Fibroblast of mammary gland (primary cell): ENCODE measurements around the gene OR1A1.

Experiments used
- DNase-seq: peaks from one replicate; pipeline ENCODE4 v3.0.0-alpha.2; 2010; ENCODE audit warnings: low read depth
- H3K4me3 ChIP-seq: 2 replicates; pipeline ENCODE4 v1.5.1; 2011; ENCODE audit warnings: low read depth, mild to moderate bottlenecking, low read length, moderate library complexity; ENCODE audit not compliant: control insufficient read depth
- TF ChIP-seq, protein P1 (sequence below): conservative IDR thresholded peaks from 2 replicates; pipeline ENCODE4 v1.5.1; 2011; ENCODE audit warnings: low read depth, low read length, inconsistent platforms; ENCODE audit not compliant: control insufficient read depth, insufficient read depth

Gene OR1A1, protein sequence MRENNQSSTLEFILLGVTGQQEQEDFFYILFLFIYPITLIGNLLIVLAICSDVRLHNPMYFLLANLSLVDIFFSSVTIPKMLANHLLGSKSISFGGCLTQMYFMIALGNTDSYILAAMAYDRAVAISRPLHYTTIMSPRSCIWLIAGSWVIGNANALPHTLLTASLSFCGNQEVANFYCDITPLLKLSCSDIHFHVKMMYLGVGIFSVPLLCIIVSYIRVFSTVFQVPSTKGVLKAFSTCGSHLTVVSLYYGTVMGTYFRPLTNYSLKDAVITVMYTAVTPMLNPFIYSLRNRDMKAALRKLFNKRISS

DNA sequence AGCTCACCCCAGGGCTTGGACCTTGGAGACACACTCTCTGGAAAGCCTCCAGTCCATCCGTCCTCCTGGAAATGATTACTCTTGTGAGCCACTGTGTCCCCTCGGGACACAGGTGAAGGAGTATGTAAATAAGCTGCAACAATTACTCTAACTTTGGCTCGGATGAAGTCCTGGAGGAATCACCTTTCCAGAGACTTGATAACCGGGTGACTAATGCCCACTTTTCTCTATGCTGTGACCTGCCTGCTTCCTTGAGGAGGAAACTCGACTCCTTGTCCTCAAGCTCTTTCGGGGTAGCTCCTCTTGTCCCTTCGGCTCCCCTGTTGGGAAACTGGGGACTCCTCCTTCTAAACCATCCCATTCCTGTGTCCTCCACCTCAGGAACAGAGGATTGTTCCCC, at the start of gene OR1A1:
Gene OR1A1, plus strand, starts transcription at position 301 of the 400 bp plus-strand sequence. CDS start 7,954 bp downstream, outside the sequence.
- TF ChIP-seq, protein P1, sequence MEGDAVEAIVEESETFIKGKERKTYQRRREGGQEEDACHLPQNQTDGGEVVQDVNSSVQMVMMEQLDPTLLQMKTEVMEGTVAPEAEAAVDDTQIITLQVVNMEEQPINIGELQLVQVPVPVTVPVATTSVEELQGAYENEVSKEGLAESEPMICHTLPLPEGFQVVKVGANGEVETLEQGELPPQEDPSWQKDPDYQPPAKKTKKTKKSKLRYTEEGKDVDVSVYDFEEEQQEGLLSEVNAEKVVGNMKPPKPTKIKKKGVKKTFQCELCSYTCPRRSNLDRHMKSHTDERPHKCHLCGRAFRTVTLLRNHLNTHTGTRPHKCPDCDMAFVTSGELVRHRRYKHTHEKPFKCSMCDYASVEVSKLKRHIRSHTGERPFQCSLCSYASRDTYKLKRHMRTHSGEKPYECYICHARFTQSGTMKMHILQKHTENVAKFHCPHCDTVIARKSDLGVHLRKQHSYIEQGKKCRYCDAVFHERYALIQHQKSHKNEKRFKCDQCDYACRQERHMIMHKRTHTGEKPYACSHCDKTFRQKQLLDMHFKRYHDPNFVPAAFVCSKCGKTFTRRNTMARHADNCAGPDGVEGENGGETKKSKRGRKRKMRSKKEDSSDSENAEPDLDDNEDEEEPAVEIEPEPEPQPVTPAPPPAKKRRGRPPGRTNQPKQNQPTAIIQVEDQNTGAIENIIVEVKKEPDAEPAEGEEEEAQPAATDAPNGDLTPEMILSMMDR = no peak
- no peak for DNase-seq
- no peak within 1 kb of the TSS for H3K4me3 ChIP-seq

DNA sequence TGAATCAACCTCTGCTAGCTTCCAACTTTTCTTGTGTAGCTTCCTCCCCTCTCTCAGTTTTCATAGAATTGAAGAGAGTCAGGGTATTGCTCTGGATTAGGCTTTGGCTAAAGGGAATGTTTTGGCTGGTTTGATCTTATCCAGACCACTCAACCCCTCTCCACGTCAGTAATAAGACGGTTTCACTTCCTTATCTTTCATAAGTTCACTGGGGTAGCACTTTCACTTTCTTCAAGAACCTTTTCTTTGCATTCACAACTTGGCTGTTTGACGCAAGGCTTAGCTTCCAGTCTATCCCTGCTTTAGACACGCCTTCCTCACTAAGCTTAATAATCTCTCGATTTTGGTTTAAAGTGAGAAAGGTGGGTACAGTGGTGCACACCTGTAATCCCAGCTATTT, 39.9 kb upstream of the OR1A1 start:
- TF ChIP-seq, protein P1 = no peak
- no peak overlapping the region for H3K4me3 ChIP-seq
- DNase-seq = no peak

- no peak overlapping the region for H3K4me3 ChIP-seq
- no peak for DNase-seq
- TF ChIP-seq, protein P1 = no peak
Observed at GRCh38 chr17:3189961-3190360, 17.5 kb upstream of the OR1A1 start.

DNA sequence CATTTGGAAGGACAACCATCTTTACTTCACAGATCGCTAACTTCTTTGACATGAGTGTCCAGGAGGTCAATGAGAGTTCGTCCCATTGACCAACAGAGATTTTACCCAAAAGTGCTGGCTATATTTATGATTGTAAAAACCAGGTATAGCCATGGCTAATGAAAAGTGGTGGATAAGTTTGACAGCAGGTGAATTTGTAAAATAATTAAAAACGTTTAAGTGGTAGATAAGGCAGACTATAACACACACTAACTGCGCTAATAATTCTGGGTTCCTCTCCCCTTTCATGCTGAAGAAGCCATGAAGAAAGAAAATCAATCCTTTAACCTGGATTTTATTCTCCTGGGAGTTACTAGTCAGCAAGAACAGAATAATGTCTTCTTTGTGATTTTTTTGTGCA, 10.2 kb upstream of the OR1A1 start, which contains the start of gene OR1A2:
Gene OR1A2, plus strand, starts transcription at position 301 of the 400 bp plus-strand sequence. Its CDS starts 0 bp downstream, at position 301.
- no peak for DNase-seq
- no peak within 1 kb of the TSS for H3K4me3 ChIP-seq
- TF ChIP-seq, protein P1 = no peak

GRCh38 chr17:3208484-3208883, 1.0 kb downstream of the OR1A1 start:
- TF ChIP-seq, protein P1 = no peak
- no peak for DNase-seq
- no peak overlapping the region for H3K4me3 ChIP-seq

DNA sequence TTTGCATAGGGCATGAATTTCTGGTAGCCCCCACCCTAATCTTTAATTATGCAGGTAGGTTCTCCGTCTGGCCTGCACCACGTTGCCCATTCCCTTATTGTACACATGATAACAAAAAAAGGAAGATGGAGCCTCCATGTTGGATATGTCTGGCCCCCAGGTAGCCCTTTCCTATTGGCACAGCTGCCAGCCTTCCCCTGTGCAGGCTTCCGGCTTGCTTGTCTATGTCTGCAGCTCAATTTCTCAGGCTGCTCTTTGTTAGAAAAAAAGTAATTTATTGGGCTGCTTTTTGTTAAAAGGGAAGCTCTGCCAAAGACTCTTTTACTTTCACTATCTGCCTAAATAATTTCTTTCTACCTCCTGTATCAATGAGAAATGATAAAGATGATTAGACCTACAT, 5.5 kb downstream of the OR1A1 start:
- H3K4me3 ChIP-seq = no peak overlapping the region
- TF ChIP-seq, protein P1 = no peak
- DNase-seq = no peak
